SK-N-SH (cell line): ENCODE data around the gene XPOT. TPM values are rescaled to one million over a fixed set of nuclear protein-coding genes. Genes with fewer than 3 reads are reported as not detected.
A peak's percentile ranks its signal among the peaks of the same experiment; 100 is the strongest.

ENCODE experiments used
- CTCF ChIA-PET: fragments of 300-600, 350-600 bp; formaldehyde crosslinking; extraction: SDS; loops from one replicate; lab custom pipeline; 2021; lab: Yijun Ruan, JAX
- POLR2A ChIA-PET: fragments of 350-600 bp; sonication (Branson Sonifier 250); formaldehyde crosslinking; extraction: SDS; loops from one replicate; lab custom pipeline; 2020; ENCODE audit warnings: antibody characterized with exemption, inconsistent platforms; lab: Yijun Ruan, JAX
- DNase-seq: peaks from one replicate; pipeline ENCODE4 v3.0.0; 2012
- H2AFZ ChIP-seq: fragments of 200-600 bp; sonication (generic); 2 replicates; pipeline ENCODE4 v1.8.1; 2016; ENCODE audit warnings: antibody characterized with exemption, mild to moderate bottlenecking, low read depth
- H3F3A ChIP-seq: fragments of 200-600 bp; sonication (generic); replicated peaks from 2 replicates; pipeline ENCODE3; 2016; ENCODE audit warnings: antibody characterized with exemption, mild to moderate bottlenecking; ENCODE audit not compliant: insufficient read depth
- H3K27ac ChIP-seq, 2 experiments: fragments of 200-500 bp in 1 of 2; fragments of 200-600 bp in 1 of 2; sonication (Bioruptor generic) in 1 of 2; sonication (generic), shearing (Covaris generic) in 1 of 2; 2 replicates each; pipeline versions ENCODE4 v1.5.1 to v1.6.1; 2014 to 2016; ENCODE audit warnings: low read depth in 2 of 2, inconsistent platforms in 1 of 2, low read length in 1 of 2, mild to moderate bottlenecking in 1 of 2, mixed read lengths in 1 of 2
- H3K27me3 ChIP-seq: fragments of 200-600 bp; sonication (generic), shearing (Covaris generic); 2 replicates; pipeline ENCODE4 v1.6.1; 2016; ENCODE audit warnings: mixed run types; ENCODE audit not compliant: insufficient read depth
- H3K36me3 ChIP-seq, 2 experiments: fragments of 200-500 bp in 1 of 2; fragments of 200-600 bp in 1 of 2; sonication (Bioruptor generic) in 1 of 2; sonication (generic) in 1 of 2; replicated peaks in 1 of 2; 2 replicates each; pipeline versions ENCODE3 to v1.5.1; 2014 to 2016; ENCODE audit warnings: low read length in 1 of 2, mild to moderate bottlenecking in 1 of 2; ENCODE audit not compliant: insufficient read depth in 2 of 2, control insufficient read depth in 1 of 2
- H3K4me1 ChIP-seq, 2 experiments: fragments of 200-500 bp in 1 of 2; fragments of 200-600 bp in 1 of 2; sonication (Bioruptor generic) in 1 of 2; sonication (generic), shearing (Covaris generic) in 1 of 2; 2 replicates each; pipeline versions ENCODE4 v1.5.1 to v1.6.1; 2014 to 2016; ENCODE audit warnings: low read depth in 1 of 2, low read length in 1 of 2, mixed run types in 1 of 2; ENCODE audit not compliant: insufficient read depth in 2 of 2, control insufficient read depth in 1 of 2
- H3K4me2 ChIP-seq: fragments of 200-600 bp; sonication (generic), shearing (Covaris generic); 2 replicates; pipeline ENCODE4 v1.6.1; 2017; ENCODE audit warnings: mixed run types
- H3K4me3 ChIP-seq, 2 experiments: fragments of 200-500 bp in 1 of 2; fragments of 200-600 bp in 1 of 2; sonication (Bioruptor generic) in 1 of 2; sonication (generic), shearing (Covaris generic) in 1 of 2; 2 replicates each; pipeline versions ENCODE4 v1.5.1 to v1.8.1; 2014 to 2016; ENCODE audit warnings: low read depth in 2 of 2, inconsistent platforms in 1 of 2, low read length in 1 of 2, mild to moderate bottlenecking in 1 of 2, mixed read lengths in 1 of 2, moderate library complexity in 1 of 2
- H3K79me2 ChIP-seq: fragments of 200-600 bp; sonication (generic); 2 replicates; pipeline ENCODE4 v1.8.1; 2017; ENCODE audit warnings: mild to moderate bottlenecking; ENCODE audit not compliant: insufficient read depth
- H3K9ac ChIP-seq: fragments of 200-600 bp; sonication (generic); 2 replicates; pipeline ENCODE4 v1.6.1; 2017; ENCODE audit warnings: mixed run types
- H3K9me2 ChIP-seq: fragments of 200-600 bp; sonication (generic); 2 replicates; pipeline ENCODE4 v1.6.1; 2017; ENCODE audit warnings: mixed run types
- H3K9me3 ChIP-seq: fragments of 200-600 bp; sonication (generic); 2 replicates; pipeline ENCODE4 v1.6.1; 2017; ENCODE audit warnings: mixed run types, mild to moderate bottlenecking, moderate library complexity
- H4K20me1 ChIP-seq: fragments of 200-600 bp; sonication (generic); 2 replicates; pipeline ENCODE4 v1.6.1; 2017; ENCODE audit warnings: mild to moderate bottlenecking, mixed run types; ENCODE audit not compliant: insufficient read depth
- CTCF ChIP-seq: fragments of 200-600 bp; sonication (generic); IDR thresholded peaks from 2 replicates; pipeline ENCODE4 v1.6.1; 2017; ENCODE audit warnings: antibody characterized with exemption, mild to moderate bottlenecking, moderate library complexity
- ELF1 ChIP-seq: IDR thresholded peaks from 2 replicates; pipeline ENCODE4 v1.4.0; 2012
- EP300 ChIP-seq, 2 experiments: IDR thresholded peaks; 2 replicates each; pipeline versions ENCODE4 v1.4.0 to v1.6.1; 2012; ENCODE audit warnings: borderline replicate concordance in 1 of 2, low read depth in 1 of 2, low read length in 1 of 2
- FOXJ3 ChIP-seq: sonication (generic); formaldehyde crosslinking; IDR thresholded peaks from 2 replicates; pipeline ENCODE4 v1.5.1; 2020; ENCODE audit warnings: mild to moderate bottlenecking, missing genetic modification reagents
- FOXM1 ChIP-seq: IDR thresholded peaks from 2 replicates; pipeline ENCODE4 v1.4.0; 2012; ENCODE audit warnings: low read depth, mild to moderate bottlenecking
- GABPA ChIP-seq: IDR thresholded peaks from 2 replicates; pipeline ENCODE4 v1.4.0; 2012; ENCODE audit warnings: low read depth, mild to moderate bottlenecking
- GATA2 ChIP-seq: sonication (generic); formaldehyde crosslinking; IDR thresholded peaks from 2 replicates; pipeline ENCODE4 v1.5.0; 2020; ENCODE audit warnings: mild to moderate bottlenecking, missing genetic modification reagents
- MEF2A ChIP-seq: IDR thresholded peaks from 2 replicates; pipeline ENCODE4 v1.4.0; 2012; ENCODE audit warnings: low read depth, borderline replicate concordance
- NFIC ChIP-seq: IDR thresholded peaks from 2 replicates; pipeline ENCODE4 v1.4.0; 2012; ENCODE audit warnings: borderline replicate concordance
- RAD21 ChIP-seq: IDR thresholded peaks from 2 replicates; pipeline ENCODE4 v1.6.1; 2012; ENCODE audit warnings: mild to moderate bottlenecking, low read length
- RFX5 ChIP-seq: IDR thresholded peaks from 2 replicates; pipeline ENCODE4 v1.6.1; 2012; ENCODE audit warnings: mild to moderate bottlenecking, improper control_type of control experiment, low read length
- RXRA ChIP-seq: IDR thresholded peaks from 2 replicates; pipeline ENCODE4 v1.4.0; 2012; ENCODE audit warnings: low read depth, mild to moderate bottlenecking, borderline replicate concordance
- SIN3A ChIP-seq: IDR thresholded peaks from 2 replicates; pipeline ENCODE4 v1.6.1; 2012; ENCODE audit warnings: low read depth, mild to moderate bottlenecking, low read length, moderate library complexity, borderline replicate concordance
- SMC3 ChIP-seq: IDR thresholded peaks from 2 replicates; pipeline ENCODE4 v1.6.1; 2012; ENCODE audit warnings: low read depth, low read length, improper control_type of control experiment
- TAF1 ChIP-seq: IDR thresholded peaks from 2 replicates; pipeline ENCODE4 v1.6.1; 2012; ENCODE audit warnings: low read depth, mild to moderate bottlenecking, low read length, moderate library complexity, borderline replicate concordance
- TCF12 ChIP-seq: IDR thresholded peaks from 2 replicates; pipeline ENCODE4 v1.4.0; 2012
- YY1 ChIP-seq: IDR thresholded peaks from 2 replicates; pipeline ENCODE4 v1.4.0; 2012; ENCODE audit warnings: low read depth, mild to moderate bottlenecking
- WGBS: methylation state at CpG from one replicate; pipeline ENCODE4 v1.1.6; 2017; ENCODE audit warnings: low lambda C conversion rate; 5-methylcytosine and 5-hydroxymethylcytosine counted together
- polyA plus RNA-seq, 3 experiments: library from polyadenylated mRNA; depleted of rRNA; stranded (reverse); fragments of >200 nt; gene quantifications; 2 replicates each; pipeline ENCODE4 v1.2.3, GENCODE V29; 2012
- TF ChIP-seq, protein P1 (sequence below): IDR thresholded peaks from 2 replicates; pipeline ENCODE4 v1.4.0; 2012; ENCODE audit warnings: low read depth
- TF ChIP-seq, protein P2 (sequence below): IDR thresholded peaks from 2 replicates; pipeline ENCODE4; 2012

The XPOT gene
- polyA plus RNA-seq, 1 of the 3 experiments (the other 2 are of a cell fraction) = 25.6 TPM

GRCh38 chr12:64450057-64450640 lies 46.0 kb downstream of the XPOT start (continued):
- TF ChIP-seq CTCF (no peak), RAD21 (no peak), ELF1 (no peak)
- TF ChIP-seq, protein P1, sequence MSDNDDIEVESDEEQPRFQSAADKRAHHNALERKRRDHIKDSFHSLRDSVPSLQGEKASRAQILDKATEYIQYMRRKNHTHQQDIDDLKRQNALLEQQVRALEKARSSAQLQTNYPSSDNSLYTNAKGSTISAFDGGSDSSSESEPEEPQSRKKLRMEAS = no peak
- TF ChIP-seq, all 33 proteins: peak for 0

- TF ChIP-seq SIN3A (no peak; the same call in 1 of the 2 replicates), SMC3 (no peak), YY1 (no peak), RFX5 (no peak), MEF2A (no peak), TCF12 (no peak), FOXJ3 (CRISPR knock-in tag) (no peak), TAF1 (no peak), NFIC (no peak), RXRA (no peak), GATA2 (CRISPR knock-in tag) (no peak), FOXM1 (no peak), GABPA (no peak), EP300 (IDR thresholded peaks at IDR 0.05; ENCODE audit: borderline replicate concordance in 1 of 2, low read depth in 1 of 2, low read length in 1 of 2) (no peak)
- TF ChIP-seq, protein P2, sequence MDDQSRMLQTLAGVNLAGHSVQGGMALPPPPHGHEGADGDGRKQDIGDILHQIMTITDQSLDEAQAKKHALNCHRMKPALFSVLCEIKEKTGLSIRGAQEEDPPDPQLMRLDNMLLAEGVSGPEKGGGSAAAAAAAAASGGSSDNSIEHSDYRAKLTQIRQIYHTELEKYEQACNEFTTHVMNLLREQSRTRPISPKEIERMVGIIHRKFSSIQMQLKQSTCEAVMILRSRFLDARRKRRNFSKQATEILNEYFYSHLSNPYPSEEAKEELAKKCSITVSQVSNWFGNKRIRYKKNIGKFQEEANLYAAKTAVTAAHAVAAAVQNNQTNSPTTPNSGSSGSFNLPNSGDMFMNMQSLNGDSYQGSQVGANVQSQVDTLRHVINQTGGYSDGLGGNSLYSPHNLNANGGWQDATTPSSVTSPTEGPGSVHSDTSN = no peak
- H3K4me2 ChIP-seq = peak overlapping the region; percentile 90
- peaks cover 33 to 43% of the 10 kb centered on the region in 2 experiments for H3K36me3 ChIP-seq
- H3K4me1 ChIP-seq = peaks cover 10 to 11% of the 10 kb centered on the region in 2 experiments; a peak in 3 of 4 replicates
- peaks cover 48% of the 10 kb centered on the region for H3K79me2 ChIP-seq
- H3F3A ChIP-seq = peaks cover 44% of the 10 kb centered on the region
- ChIA-PET POLR2A (no interaction called here), CTCF (interaction anchor here (0.7 to 1.5 kb wide), 7 partner anchors 12 to 292 kb away, joined by 3 to 5 read pairs (median 3); no protein-coding TSS in a partner anchor)
- H3K9me3 ChIP-seq = no peaks in the 10 kb centered on the region
- peak overlapping the region; percentile 95 to 98; a peak in 3 of 4 replicates for H3K27ac ChIP-seq
- peaks cover 4% of the 10 kb centered on the region; the same call in 1 of the 2 replicates for H4K20me1 ChIP-seq
- peak overlapping the region; percentile 53 for H2AFZ ChIP-seq
- WGBS = 20% methylated on average over 8 of the region's 8 CpGs
- peak; percentile 28 for DNase-seq
- H3K27me3 ChIP-seq = no peaks in the 10 kb centered on the region
- peak overlapping the region; percentile 91 to 97 for H3K4me3 ChIP-seq
- peak overlapping the region; percentile 97 for H3K9ac ChIP-seq
- H3K9me2 ChIP-seq = no peaks in the 10 kb centered on the region
Observed at GRCh38 chr12:64450711-64451486, 46.7 kb downstream of the XPOT start.
